Aorta (tissue), 5 donors: ENCODE results near the gene RITA1. TPM values are rescaled to one million over a fixed set of nuclear protein-coding genes. Genes with fewer than 3 reads are reported as not detected.

Experiments used
- ATAC-seq: fragments of 200-7000 bp; cut with Tn5 transposase; one replicate; pipeline ENCODE4 v1.9.1; 2022; ENCODE audit warnings: moderate library complexity; ENCODE audit not compliant: low FRiP score
- DNase-seq, 2 donors: peaks; one replicate each; pipeline ENCODE4 v3.0.0-alpha.2; 2020
- H3K27ac ChIP-seq, 2 donors: one replicate each; pipeline ENCODE4 v1.5.1; 2013; ENCODE audit warnings: low read length in 2 of 2, mild to moderate bottlenecking in 2 of 2, moderate library complexity in 2 of 2, control low read depth in 1 of 2, inconsistent platforms in 1 of 2, low read depth in 1 of 2
- H3K27me3 ChIP-seq, 2 donors: one replicate each; pipeline ENCODE4 v1.6.1; 2013; ENCODE audit warnings: control low read depth in 1 of 2, low read length in 1 of 2, mild to moderate bottlenecking in 1 of 2, moderate library complexity in 1 of 2; ENCODE audit not compliant: insufficient read depth in 2 of 2, control insufficient read depth in 1 of 2
- H3K36me3 ChIP-seq, 2 donors: one replicate each; pipeline ENCODE4 v1.6.1; 2013; ENCODE audit warnings: control low read depth in 1 of 2, low read length in 1 of 2, mild to moderate bottlenecking in 1 of 2; ENCODE audit not compliant: insufficient read depth in 2 of 2, control insufficient read depth in 1 of 2
- H3K4me1 ChIP-seq, 2 donors: one replicate each; pipeline ENCODE4 v1.6.1; 2013; ENCODE audit warnings: low read length in 2 of 2, control low read depth in 1 of 2, mild to moderate bottlenecking in 1 of 2, moderate library complexity in 1 of 2; ENCODE audit not compliant: insufficient read depth in 2 of 2, control insufficient read depth in 1 of 2
- H3K4me3 ChIP-seq, 2 donors: one replicate each; pipeline ENCODE4 v1.5.1; 2013; ENCODE audit warnings: low read length in 2 of 2, control low read depth in 1 of 2, mild to moderate bottlenecking in 1 of 2
- H3K9me3 ChIP-seq: one replicate; pipeline ENCODE4 v1.6.1; 2013; ENCODE audit warnings: mild to moderate bottlenecking, low read length; ENCODE audit not compliant: control insufficient read depth
- WGBS, 2 donors: extraction: QIAGEN DNeasy Blood & Tissue Kit; methylation state at CpG; one replicate each; pipeline ENCODE4 v1.1.7; 2013; 5-methylcytosine and 5-hydroxymethylcytosine counted together
- intact Hi-C, 2 donors: fragments of 100-400 bp; cut with DNase I; formaldehyde crosslinking; loops; one replicate each; pipeline versions ENCODE4 v1.14.2 to v1.15.0; 2022
- polyA plus RNA-seq, 2 donors: library from polyadenylated mRNA; stranded (reverse); fragments of 200-250 nt; gene quantifications; one replicate each; pipeline ENCODE4 v1.2.3, GENCODE V29; 2013
- total RNA-seq, 2 donors: library from RNA; stranded (reverse); fragmentation: NEBNext Ultra II Directional; extraction: Animal tissue kit (Norgen Biotek cat#: 25700); gene quantifications; one replicate each; pipeline ENCODE4 v1.2.1, GENCODE V29; 2021
- donor health status: healthy with polysubstance abuse.
- donor health status: Bipolar disorder and iron deficiency.
- donor health status: DM: no; HTN: no; CAD: no.
- donor health status: DM: no; HTN: no; CAD: no.
- donor health status: DM: yes; HTN: yes; CAD: no.

Gene RITA1
- total and polyA plus RNA-seq, 4 donors: 6.1 to 11.5 (median 10.4) TPM

GRCh38 chr12:113216027-113216426, 30.5 kb downstream of the RITA1 start:
- Histone ChIP-seq H3K4me3 (no peak overlapping the region), H3K27ac (no peak overlapping the region), H3K9me3 (no peaks in the 10 kb centered on the region), H3K27me3 (no peaks in the 10 kb centered on the region), H3K4me1 (peaks cover 2 to 11% of the 10 kb centered on the region in 2 donors), H3K36me3 (no peaks in the 10 kb centered on the region)
- intact Hi-C loops: no loop called here
- 67 to 68% methylated on average over 2 of the region's 2 CpGs for WGBS, 2 donors
- DNase-seq (no peak), ATAC-seq (no peak)

- no peak for ATAC-seq
- Histone ChIP-seq H3K27me3 (no peaks in the 10 kb centered on the region), H3K27ac (peak overlapping the region in 1 of 2 donors; percentile 7), H3K4me3 (no peak overlapping the region), H3K36me3 (no peaks in the 10 kb centered on the region), H3K4me1 (peaks cover 0 to 11% of the 10 kb centered on the region in 2 donors), H3K9me3 (no peaks in the 10 kb centered on the region)
- intact Hi-C loops: no loop called here
- no peak for DNase-seq
- 0 to 1% methylated on average over 23 of the region's 23 CpGs for WGBS, 2 donors
Measured at GRCh38 chr12:113220593-113221180, 35.2 kb downstream of the RITA1 start.

- Histone ChIP-seq H3K4me1 (peaks cover 0 to 6% of the 10 kb centered on the region in 2 donors), H3K4me3 (peak within 1 kb of the TSS; percentile 62 to 85), H3K36me3 (no peaks in the 10 kb centered on the region), H3K27ac (peak within 1 kb of the TSS; percentile 68 to 89), H3K27me3 (no peaks in the 10 kb centered on the region), H3K9me3 (no peaks in the 10 kb centered on the region)
- 0 to 1% methylated on average over 58 to 68 of the region's 68 CpGs for WGBS, 2 donors
- peak; percentile 98 for ATAC-seq
- intact Hi-C loops: no loop called here
- peak; percentile 99 to 100 for DNase-seq
Measured at GRCh38 chr12:113221181-113221996, 35.9 kb downstream of the RITA1 start, which contains the start of gene TPCN1. TSS of gene TPCN1 (plus strand) at chr12:113221464. CDS start at chr12:113226853, 5,389 bp downstream.

GRCh38 chr12:113221997-113222729, 36.6 kb downstream of the RITA1 start:
- Histone ChIP-seq H3K36me3 (no peaks in the 10 kb centered on the region), H3K4me3 (peak overlapping the region; percentile 62 to 85), H3K27ac (peak overlapping the region; percentile 68 to 89), H3K4me1 (peaks cover 0 to 3% of the 10 kb centered on the region in 2 donors), H3K27me3 (no peaks in the 10 kb centered on the region), H3K9me3 (no peaks in the 10 kb centered on the region)
- peak in 1 of 2 donors; percentile 30 for DNase-seq
- intact Hi-C loops: no loop called here
- no peak for ATAC-seq
- 8 to 9% methylated on average over 12 of the region's 12 CpGs for WGBS, 2 donors

GRCh38 chr12:113222730-113223531, 37.4 kb downstream of the RITA1 start:
- peaks cover under 1 to 3% of the 10 kb centered on the region in 2 donors for H3K4me1 ChIP-seq
- H3K4me3 ChIP-seq: peak overlapping the region in 1 of 2 donors; percentile 15
- H3K9me3 ChIP-seq: no peaks in the 10 kb centered on the region
- peak overlapping the region; percentile 68 to 89 for H3K27ac ChIP-seq
- intact Hi-C loops: no loop called here
- ATAC-seq (peak; percentile 63), DNase-seq (peak; percentile 74 to 87)
- H3K27me3 ChIP-seq: no peaks in the 10 kb centered on the region
- H3K36me3 ChIP-seq: no peaks in the 10 kb centered on the region
- WGBS, 2 donors: 2 to 4% methylated on average over 11 of the region's 11 CpGs

- Histone ChIP-seq H3K9me3 (no peaks in the 10 kb centered on the region), H3K36me3 (no peaks in the 10 kb centered on the region), H3K27ac (no peak overlapping the region), H3K27me3 (no peaks in the 10 kb centered on the region), H3K4me3 (no peak overlapping the region), H3K4me1 (peaks cover 3 to 6% of the 10 kb centered on the region in 2 donors)
- intact Hi-C loops: loop anchor here in 1 of 2 donors (5.0 kb wide), 1 partner anchor 47 kb away; no protein-coding TSS in a partner anchor
- 95 to 96% methylated on average over 4 of the region's 4 CpGs for WGBS, 2 donors
- DNase-seq (peak in 1 of 2 donors; percentile 12), ATAC-seq (no peak)
Measured at GRCh38 chr12:113224955-113225354, 39.4 kb downstream of the RITA1 start.

GRCh38 chr12:113226696-113227568, 41.4 kb downstream of the RITA1 start:
- H3K27ac ChIP-seq: peak overlapping the region; percentile 86 to 97
- H3K4me3 ChIP-seq: no peak overlapping the region
- H3K27me3 ChIP-seq: no peaks in the 10 kb centered on the region
- ATAC-seq: peak; percentile 34
- H3K9me3 ChIP-seq: no peaks in the 10 kb centered on the region
- H3K4me1 ChIP-seq: peaks cover 3 to 6% of the 10 kb centered on the region in 2 donors
- 34 to 35% methylated on average over 13 of the region's 13 CpGs for WGBS, 2 donors
- DNase-seq: peak in 1 of 2 donors; percentile 64
- H3K36me3 ChIP-seq: no peaks in the 10 kb centered on the region
- intact Hi-C loops: loop anchor here in 1 of 2 donors (5.0 kb wide), 1 partner anchor 45 kb away; no protein-coding TSS in a partner anchor
